Choroid plexus epithelial cell (primary cell): ENCODE results near the gene NTNG1.
A peak's percentile ranks its signal among the peaks of the same experiment; 100 is the strongest.

Experiments
- DNase-seq: peaks from one replicate; pipeline ENCODE4 v3.0.0-alpha.2; 2010; ENCODE audit warnings: low read depth
- H3K4me3 ChIP-seq: 2 replicates; pipeline ENCODE4 v1.5.1; 2011; ENCODE audit warnings: low read depth, mild to moderate bottlenecking, control low read depth, low read length, moderate library complexity
- TF ChIP-seq, protein P1 (sequence below): conservative IDR thresholded peaks from 2 replicates; pipeline ENCODE4 v1.5.1; 2011; ENCODE audit warnings: low read depth, mild to moderate bottlenecking, control low read depth, inconsistent platforms, low read length, moderate library complexity

The NTNG1 gene

DNA sequence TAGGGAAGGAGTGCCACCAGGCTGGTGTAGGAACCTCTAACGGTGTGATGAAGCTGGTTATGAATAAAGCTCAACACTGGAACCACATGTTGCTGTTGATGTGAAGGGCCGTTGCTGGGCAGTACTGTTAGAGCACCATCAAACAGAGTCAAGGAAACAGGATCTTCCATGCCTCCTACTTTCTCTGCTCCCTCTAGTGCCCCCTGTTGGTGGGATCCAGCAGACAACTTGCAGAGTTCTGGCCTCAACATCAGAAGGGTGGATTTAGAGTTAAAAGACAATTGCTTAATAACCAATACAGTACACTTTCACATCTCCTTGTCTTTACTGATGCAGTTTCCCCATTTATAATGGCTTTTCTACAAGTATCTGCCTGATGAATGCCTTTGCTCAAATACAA lies 336.4 kb downstream of the NTNG1 start:
- TF ChIP-seq, protein P1, sequence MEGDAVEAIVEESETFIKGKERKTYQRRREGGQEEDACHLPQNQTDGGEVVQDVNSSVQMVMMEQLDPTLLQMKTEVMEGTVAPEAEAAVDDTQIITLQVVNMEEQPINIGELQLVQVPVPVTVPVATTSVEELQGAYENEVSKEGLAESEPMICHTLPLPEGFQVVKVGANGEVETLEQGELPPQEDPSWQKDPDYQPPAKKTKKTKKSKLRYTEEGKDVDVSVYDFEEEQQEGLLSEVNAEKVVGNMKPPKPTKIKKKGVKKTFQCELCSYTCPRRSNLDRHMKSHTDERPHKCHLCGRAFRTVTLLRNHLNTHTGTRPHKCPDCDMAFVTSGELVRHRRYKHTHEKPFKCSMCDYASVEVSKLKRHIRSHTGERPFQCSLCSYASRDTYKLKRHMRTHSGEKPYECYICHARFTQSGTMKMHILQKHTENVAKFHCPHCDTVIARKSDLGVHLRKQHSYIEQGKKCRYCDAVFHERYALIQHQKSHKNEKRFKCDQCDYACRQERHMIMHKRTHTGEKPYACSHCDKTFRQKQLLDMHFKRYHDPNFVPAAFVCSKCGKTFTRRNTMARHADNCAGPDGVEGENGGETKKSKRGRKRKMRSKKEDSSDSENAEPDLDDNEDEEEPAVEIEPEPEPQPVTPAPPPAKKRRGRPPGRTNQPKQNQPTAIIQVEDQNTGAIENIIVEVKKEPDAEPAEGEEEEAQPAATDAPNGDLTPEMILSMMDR = peak; percentile 3
- DNase-seq = no peak
- no peak overlapping the region for H3K4me3 ChIP-seq

DNA sequence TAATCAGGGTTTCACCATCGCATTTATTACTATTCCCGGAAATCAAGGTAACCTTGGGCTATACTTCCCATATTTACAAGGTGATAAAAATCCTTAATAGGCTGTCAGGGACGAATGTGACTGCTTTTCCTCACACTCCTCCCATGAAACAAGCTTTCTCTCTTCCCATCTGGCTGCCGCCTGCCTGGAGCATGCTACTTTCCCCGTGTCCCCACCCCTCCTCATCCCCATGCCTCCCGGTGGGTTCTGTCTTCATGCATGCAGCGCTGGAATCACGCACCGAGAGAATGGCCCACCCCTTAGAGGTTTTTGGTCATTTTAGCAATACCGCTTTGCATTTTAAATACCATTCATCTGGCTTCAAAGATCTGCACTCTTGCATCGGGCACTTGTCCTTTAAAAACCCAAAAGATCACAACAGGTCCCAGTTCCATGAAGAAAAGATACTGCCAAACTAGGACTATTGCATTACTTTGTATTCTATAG lies 339.1 kb downstream of the NTNG1 start:
- TF ChIP-seq, protein P1 = no peak
- no peak overlapping the region for H3K4me3 ChIP-seq
- no peak for DNase-seq

DNA sequence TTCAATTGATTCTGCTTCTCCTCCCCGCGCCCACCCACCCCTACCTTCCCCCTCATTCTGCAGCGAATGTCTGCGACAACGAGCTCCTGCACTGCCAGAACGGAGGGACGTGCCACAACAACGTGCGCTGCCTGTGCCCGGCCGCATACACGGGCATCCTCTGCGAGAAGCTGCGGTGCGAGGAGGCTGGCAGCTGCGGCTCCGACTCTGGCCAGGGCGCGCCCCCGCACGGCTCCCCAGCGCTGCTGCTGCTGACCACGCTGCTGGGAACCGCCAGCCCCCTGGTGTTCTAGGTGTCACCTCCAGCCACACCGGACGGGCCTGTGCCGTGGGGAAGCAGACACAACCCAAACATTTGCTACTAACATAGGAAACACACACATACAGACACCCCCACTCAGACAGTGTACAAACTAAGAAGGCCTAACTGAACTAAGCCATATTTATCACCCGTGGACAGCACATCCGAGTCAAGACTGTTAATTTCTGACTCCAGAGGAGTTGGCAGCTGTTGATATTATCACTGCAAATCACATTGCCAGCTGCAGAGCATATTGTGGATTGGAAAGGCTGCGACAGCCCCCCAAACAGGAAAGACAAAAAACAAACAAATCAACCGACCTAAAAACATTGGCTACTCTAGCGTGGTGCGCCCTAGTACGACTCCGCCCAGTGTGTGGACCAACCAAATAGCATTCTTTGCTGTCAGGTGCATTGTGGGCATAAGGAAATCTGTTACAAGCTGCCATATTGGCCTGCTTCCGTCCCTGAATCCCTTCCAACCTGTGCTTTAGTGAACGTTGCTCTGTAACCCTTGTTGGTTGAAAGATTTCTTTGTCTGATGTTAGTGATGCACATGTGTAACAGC lies 339.9 kb downstream of the NTNG1 start:
- DNase-seq = peak; percentile 10
- H3K4me3 ChIP-seq = peak overlapping the region; percentile 2
- TF ChIP-seq, protein P1 = no peak

DNA sequence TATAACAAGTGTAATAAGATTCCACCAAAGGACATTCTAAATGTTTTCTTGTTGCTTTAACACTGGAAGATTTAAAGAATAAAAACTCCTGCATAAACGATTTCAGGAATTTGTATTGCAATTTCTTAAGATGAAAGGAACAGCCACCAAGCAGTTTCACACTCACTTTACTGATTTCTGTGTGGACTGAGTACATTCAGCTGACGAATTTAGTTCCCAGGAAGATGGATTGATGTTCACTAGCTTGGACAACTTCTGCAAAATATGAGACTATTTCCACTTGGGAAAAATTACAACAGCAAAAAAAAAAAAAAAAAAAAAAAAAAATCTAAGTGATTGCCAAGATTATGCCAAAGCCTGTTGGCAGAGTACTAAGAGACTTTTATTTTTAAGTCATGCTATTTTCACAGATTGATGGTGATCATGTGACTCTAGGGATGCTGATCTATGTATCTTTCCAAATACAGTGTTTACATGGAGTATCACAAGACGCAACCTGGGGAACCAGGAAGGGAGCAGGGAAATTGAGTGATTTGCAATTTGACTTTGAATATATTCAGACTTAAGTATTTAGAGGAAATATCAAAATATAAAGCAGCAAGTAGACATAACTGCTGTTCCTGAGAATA lies 341.0 kb downstream of the NTNG1 start:
- DNase-seq = no peak
- TF ChIP-seq, protein P1 = no peak

DNA sequence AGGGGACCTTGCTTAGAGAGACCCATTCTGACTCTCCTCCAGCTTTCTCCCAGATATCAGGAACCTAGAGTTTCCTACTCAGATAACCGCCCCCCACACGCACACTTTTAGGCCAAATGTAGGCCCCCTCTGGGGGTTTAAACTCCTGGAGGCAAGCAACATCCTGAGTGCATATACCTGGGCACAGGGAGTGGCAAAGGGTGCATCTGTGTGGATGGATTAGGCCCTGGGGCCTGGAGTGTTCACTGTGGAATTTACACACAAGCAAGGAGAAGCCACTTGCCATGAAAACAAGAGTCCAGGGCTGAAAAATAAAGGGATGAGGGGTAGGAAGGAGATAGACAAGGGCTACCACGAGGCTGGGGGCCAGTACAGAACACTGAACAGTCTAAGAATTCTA lies 343.1 kb downstream of the NTNG1 start:
- TF ChIP-seq, protein P1 = no peak
- no peak for DNase-seq
- H3K4me3 ChIP-seq = no peak overlapping the region

More for the DNA sequence above, 341.0 kb downstream of the NTNG1 start:
- H3K4me3 ChIP-seq = no peak overlapping the region

DNA sequence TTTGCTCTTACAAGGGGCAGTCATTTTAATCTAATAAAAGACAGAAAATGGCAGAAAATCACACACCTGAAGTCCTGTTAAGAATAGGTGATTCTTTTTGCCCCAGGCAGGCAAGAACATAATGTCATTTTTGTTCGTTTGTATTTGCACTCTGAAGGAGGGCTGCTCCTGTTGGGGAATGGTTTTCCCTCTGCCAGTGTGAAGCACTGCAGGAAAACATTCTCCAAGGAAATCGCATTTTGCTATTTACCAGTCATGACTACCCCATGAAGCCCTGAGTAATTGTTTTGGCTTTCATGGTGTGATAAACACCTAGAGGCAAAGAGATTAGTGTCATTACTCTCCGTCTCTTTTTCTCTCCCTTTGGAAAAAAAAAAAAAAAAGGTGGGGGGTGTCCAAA lies 345.5 kb downstream of the NTNG1 start:
- no peak overlapping the region for H3K4me3 ChIP-seq
- TF ChIP-seq, protein P1 = no peak
- DNase-seq = no peak
